ENCODE results near the gene SLX4.

SLX4 gene

GRCh38 chr16:3597676-3598075 is 13.7 kb downstream of the SLX4 start:
- no peaks in the 10 kb centered on the region for H3K27me3 ChIP-seq (ENCODE audit: insufficient read depth, low read depth, severe bottlenecking)
- TF ChIP-seq, protein P1, sequence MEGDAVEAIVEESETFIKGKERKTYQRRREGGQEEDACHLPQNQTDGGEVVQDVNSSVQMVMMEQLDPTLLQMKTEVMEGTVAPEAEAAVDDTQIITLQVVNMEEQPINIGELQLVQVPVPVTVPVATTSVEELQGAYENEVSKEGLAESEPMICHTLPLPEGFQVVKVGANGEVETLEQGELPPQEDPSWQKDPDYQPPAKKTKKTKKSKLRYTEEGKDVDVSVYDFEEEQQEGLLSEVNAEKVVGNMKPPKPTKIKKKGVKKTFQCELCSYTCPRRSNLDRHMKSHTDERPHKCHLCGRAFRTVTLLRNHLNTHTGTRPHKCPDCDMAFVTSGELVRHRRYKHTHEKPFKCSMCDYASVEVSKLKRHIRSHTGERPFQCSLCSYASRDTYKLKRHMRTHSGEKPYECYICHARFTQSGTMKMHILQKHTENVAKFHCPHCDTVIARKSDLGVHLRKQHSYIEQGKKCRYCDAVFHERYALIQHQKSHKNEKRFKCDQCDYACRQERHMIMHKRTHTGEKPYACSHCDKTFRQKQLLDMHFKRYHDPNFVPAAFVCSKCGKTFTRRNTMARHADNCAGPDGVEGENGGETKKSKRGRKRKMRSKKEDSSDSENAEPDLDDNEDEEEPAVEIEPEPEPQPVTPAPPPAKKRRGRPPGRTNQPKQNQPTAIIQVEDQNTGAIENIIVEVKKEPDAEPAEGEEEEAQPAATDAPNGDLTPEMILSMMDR (IDR thresholded peaks at IDR 0.05; ENCODE audit: low read depth, low read length): no peak
- peaks cover 27% of the 10 kb centered on the region for H3K36me3 ChIP-seq
- no peak for DNase-seq
- H3K27ac ChIP-seq: no peak overlapping the region
- H3K9me3 ChIP-seq (ENCODE audit: severe bottlenecking): peaks cover 6% of the 10 kb centered on the region
- H3K4me3 ChIP-seq (ENCODE audit: low read depth, low read length): no peak overlapping the region

DNA sequence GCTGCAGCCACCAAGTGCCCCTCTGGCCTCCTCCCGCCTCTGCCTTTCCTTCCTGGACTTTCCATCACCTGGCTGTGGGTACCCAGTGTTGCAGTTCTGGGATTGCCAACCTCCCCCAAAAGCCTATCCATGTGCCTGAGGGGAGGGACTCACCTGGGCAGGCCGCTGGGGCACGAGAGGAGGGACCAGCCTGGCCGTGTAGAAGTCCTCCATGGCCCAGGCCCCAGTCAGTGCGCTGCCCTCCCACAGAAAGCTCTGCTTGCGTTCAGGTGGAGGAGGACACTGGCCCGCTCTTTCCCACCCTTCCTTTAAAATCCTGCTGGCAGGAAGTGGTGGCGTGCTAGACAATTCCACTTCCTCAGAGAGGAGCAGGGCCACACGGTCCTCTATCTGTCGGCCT is 14.2 kb downstream of the SLX4 start:
- Histone ChIP-seq H3K27ac (no peak overlapping the region), H3K9me3 (ENCODE audit: severe bottlenecking) (peaks cover 6% of the 10 kb centered on the region), H3K36me3 (peaks cover 29% of the 10 kb centered on the region), H3K4me3 (ENCODE audit: low read depth, low read length) (no peak overlapping the region), H3K27me3 (ENCODE audit: insufficient read depth, low read depth, severe bottlenecking) (no peaks in the 10 kb centered on the region)
- TF ChIP-seq, protein P1 (IDR thresholded peaks at IDR 0.05; ENCODE audit: low read depth, low read length): no peak
- DNase-seq: no peak

- H3K36me3 ChIP-seq: peaks cover 26% of the 10 kb centered on the region
- no peak overlapping the region for H3K4me3 ChIP-seq (ENCODE audit: low read depth, low read length)
Measured at GRCh38 chr16:3596101-3596861, 15.1 kb downstream of the SLX4 start.

GRCh38 chr16:3595521-3596021 is 15.8 kb downstream of the SLX4 start:
- Histone ChIP-seq H3K27ac (no peak overlapping the region), H3K36me3 (peaks cover 24% of the 10 kb centered on the region), H3K9me3 (ENCODE audit: severe bottlenecking) (peaks cover 6% of the 10 kb centered on the region), H3K4me3 (ENCODE audit: low read depth, low read length) (no peak overlapping the region), H3K27me3 (ENCODE audit: insufficient read depth, low read depth, severe bottlenecking) (no peaks in the 10 kb centered on the region)
- TF ChIP-seq, protein P1 (IDR thresholded peaks at IDR 0.05; ENCODE audit: low read depth, low read length): no peak
- no peak for DNase-seq

More at GRCh38 chr16:3596101-3596861, 15.1 kb downstream of the SLX4 start:
- Histone ChIP-seq H3K27ac (no peak overlapping the region), H3K9me3 (ENCODE audit: severe bottlenecking) (peaks cover 6% of the 10 kb centered on the region), H3K27me3 (ENCODE audit: insufficient read depth, low read depth, severe bottlenecking) (no peaks in the 10 kb centered on the region)
- no peak for DNase-seq
- TF ChIP-seq, protein P1 (IDR thresholded peaks at IDR 0.05; ENCODE audit: low read depth, low read length): no peak

DNA sequence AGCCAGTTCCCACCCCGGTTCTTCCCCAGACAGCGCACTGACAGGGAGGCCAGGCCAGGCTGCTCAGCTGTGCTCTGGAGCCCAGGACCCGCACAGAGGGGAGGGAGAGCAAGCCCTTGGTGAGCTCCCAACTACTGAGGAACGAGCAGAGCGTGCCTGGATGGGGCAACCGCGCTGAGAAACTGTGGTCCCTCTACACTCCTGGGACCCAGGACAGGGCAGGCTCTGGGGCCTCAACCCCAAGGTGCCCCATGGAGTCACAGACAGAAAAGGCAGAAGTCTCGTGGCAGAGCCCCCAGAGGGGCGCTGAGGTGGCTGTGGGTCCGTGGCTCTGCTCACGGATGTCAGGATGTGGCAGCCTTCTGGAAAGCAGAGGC is 16.3 kb downstream of the SLX4 start:
- TF ChIP-seq, protein P1 (IDR thresholded peaks at IDR 0.05; ENCODE audit: low read depth, low read length): no peak
- H3K27ac ChIP-seq: no peak overlapping the region
- no peak overlapping the region for H3K4me3 ChIP-seq (ENCODE audit: low read depth, low read length)
- H3K27me3 ChIP-seq (ENCODE audit: insufficient read depth, low read depth, severe bottlenecking): no peaks in the 10 kb centered on the region
- DNase-seq: no peak
- peaks cover 22% of the 10 kb centered on the region for H3K36me3 ChIP-seq
- peaks cover 5% of the 10 kb centered on the region for H3K9me3 ChIP-seq (ENCODE audit: severe bottlenecking)
